Measurements from ENCODE around the gene STK11.

The STK11 gene

GRCh38 chr19:1254081-1254527 is 48.5 kb downstream of the STK11 start:
- H3K9me3 ChIP-seq (ENCODE audit: control extremely low read depth in 1 of 5, control insufficient read depth in 4 of 5, insufficient read depth in 2 of 5, low read depth in 1 of 5, low read length in 4 of 5): no peaks in the 10 kb centered on the region
- peak overlapping the region in 4 of 7 experiments; percentile 6 to 84 (median 66) for H3K4me3 ChIP-seq (ENCODE audit: control insufficient read depth in 1 of 7, extremely low read depth in 1 of 7, insufficient read depth in 4 of 7, low read depth in 2 of 7, low read length in 6 of 7)
- peak overlapping the region in 1 of 2 experiments; percentile 89 for H3K27ac ChIP-seq (ENCODE audit: insufficient read depth in 1 of 2, low read depth in 1 of 2, low read length in 2 of 2, poor library complexity in 1 of 2, severe bottlenecking in 2 of 2)
- H3K27me3 ChIP-seq (replicated peaks in 2 of 5; ENCODE audit: control insufficient read depth in 4 of 5, insufficient read depth in 5 of 5, low read length in 4 of 5): no peaks in the 10 kb centered on the region
- CTCF ChIA-PET: interaction anchor here (7.9 to 17.7 kb wide), 2 partner anchors 9 to 11 kb away, joined by 60 to 268 read pairs; no protein-coding TSS in a partner anchor
- 89% methylated on average over 37 of the region's 37 CpGs for WGBS (ENCODE audit: insufficient coverage)
- peaks cover 0 to 74% (median 63%) of the 10 kb centered on the region in 4 experiments for H3K4me1 ChIP-seq (ENCODE audit: control extremely low read depth in 1 of 4, control insufficient read depth in 4 of 4, insufficient read depth in 4 of 4, low read length in 3 of 4)
- H3K36me3 ChIP-seq (ENCODE audit: control insufficient read depth in 4 of 4, insufficient read depth in 4 of 4, low read length in 3 of 4): peaks cover 3 to 52% (median 36%) of the 10 kb centered on the region in 4 experiments
- POLR2A ChIA-PET: interaction anchor here (1.4 to 7.0 kb wide), 3 partner anchors 10 to 129 kb away, joined by 3 to 98 read pairs (median 11); partner anchors contain the start of gene CIRBP
- DNase-seq: no peak

GRCh38 chr19:1254530-1255185 is 49.1 kb downstream of the STK11 start:
- POLR2A ChIA-PET: interaction anchor here (7.0 kb wide), 1 partner anchor 13 kb away, joined by 98 read pairs; the partner anchor contains the start of gene CIRBP

GRCh38 chr19:1255186-1256161 is 49.9 kb downstream of the STK11 start:
- ChIA-PET POLR2A (interaction anchor here (7.0 kb wide), 1 partner anchor 12 kb away, joined by 98 read pairs; the partner anchor contains the start of gene CIRBP), CTCF (interaction anchor here (7.9 to 17.7 kb wide), 2 partner anchors 9 to 11 kb away, joined by 60 to 268 read pairs; no protein-coding TSS in a partner anchor)
- Histone ChIP-seq H3K4me1 (ENCODE audit: control extremely low read depth in 1 of 4, control insufficient read depth in 4 of 4, insufficient read depth in 4 of 4, low read length in 3 of 4) (peaks cover 0 to 88% (median 75%) of the 10 kb centered on the region in 4 experiments), H3K36me3 (ENCODE audit: control insufficient read depth in 4 of 4, insufficient read depth in 4 of 4, low read length in 3 of 4) (peaks cover 3 to 52% (median 36%) of the 10 kb centered on the region in 4 experiments), H3K27ac (ENCODE audit: insufficient read depth in 1 of 2, low read depth in 1 of 2, low read length in 2 of 2, poor library complexity in 1 of 2, severe bottlenecking in 2 of 2) (no peak overlapping the region), H3K27me3 (replicated peaks in 2 of 5; ENCODE audit: control insufficient read depth in 4 of 5, insufficient read depth in 5 of 5, low read length in 4 of 5) (no peaks in the 10 kb centered on the region), H3K4me3 (ENCODE audit: control insufficient read depth in 1 of 7, extremely low read depth in 1 of 7, insufficient read depth in 4 of 7, low read depth in 2 of 7, low read length in 6 of 7) (no peak overlapping the region), H3K9me3 (ENCODE audit: control extremely low read depth in 1 of 5, control insufficient read depth in 4 of 5, insufficient read depth in 2 of 5, low read depth in 1 of 5, low read length in 4 of 5) (no peaks in the 10 kb centered on the region)
- WGBS (ENCODE audit: insufficient coverage): 96% methylated on average over 44 of the region's 52 CpGs
- DNase-seq: no peak

More at GRCh38 chr19:1254530-1255185, 49.1 kb downstream of the STK11 start:
- H3K9me3 ChIP-seq (ENCODE audit: control extremely low read depth in 1 of 5, control insufficient read depth in 4 of 5, insufficient read depth in 2 of 5, low read depth in 1 of 5, low read length in 4 of 5): no peaks in the 10 kb centered on the region
- H3K27ac ChIP-seq (ENCODE audit: insufficient read depth in 1 of 2, low read depth in 1 of 2, low read length in 2 of 2, poor library complexity in 1 of 2, severe bottlenecking in 2 of 2): peak overlapping the region in 1 of 2 experiments; percentile 14
- no peak for DNase-seq
- peak overlapping the region in 3 of 7 experiments; percentile 6 to 84 (median 61) for H3K4me3 ChIP-seq (ENCODE audit: control insufficient read depth in 1 of 7, extremely low read depth in 1 of 7, insufficient read depth in 4 of 7, low read depth in 2 of 7, low read length in 6 of 7)
- peaks cover 0 to 80% (median 68%) of the 10 kb centered on the region in 4 experiments for H3K4me1 ChIP-seq (ENCODE audit: control extremely low read depth in 1 of 4, control insufficient read depth in 4 of 4, insufficient read depth in 4 of 4, low read length in 3 of 4)
- CTCF ChIA-PET: interaction anchor here (7.9 to 17.7 kb wide), 2 partner anchors 10 kb away, joined by 60 to 268 read pairs; no protein-coding TSS in a partner anchor
- H3K27me3 ChIP-seq (replicated peaks in 2 of 5; ENCODE audit: control insufficient read depth in 4 of 5, insufficient read depth in 5 of 5, low read length in 4 of 5): no peaks in the 10 kb centered on the region
- WGBS (ENCODE audit: insufficient coverage): 98% methylated on average over 17 of the region's 20 CpGs
- peaks cover 3 to 52% (median 36%) of the 10 kb centered on the region in 4 experiments for H3K36me3 ChIP-seq (ENCODE audit: control insufficient read depth in 4 of 4, insufficient read depth in 4 of 4, low read length in 3 of 4)

- CTCF ChIA-PET: interaction anchor here (1.3 to 17.7 kb wide), 3 partner anchors 8 to 43 kb away, joined by 3 to 268 read pairs (median 60); no protein-coding TSS in a partner anchor
- H3K4me3 ChIP-seq (ENCODE audit: control insufficient read depth in 1 of 7, extremely low read depth in 1 of 7, insufficient read depth in 4 of 7, low read depth in 2 of 7, low read length in 6 of 7): no peak overlapping the region
- H3K9me3 ChIP-seq (ENCODE audit: control extremely low read depth in 1 of 5, control insufficient read depth in 4 of 5, insufficient read depth in 2 of 5, low read depth in 1 of 5, low read length in 4 of 5): no peaks in the 10 kb centered on the region
- H3K36me3 ChIP-seq (ENCODE audit: control insufficient read depth in 4 of 4, insufficient read depth in 4 of 4, low read length in 3 of 4): peaks cover 3 to 46% (median 31%) of the 10 kb centered on the region in 4 experiments
- peaks cover 0 to 92% (median 77%) of the 10 kb centered on the region in 4 experiments for H3K4me1 ChIP-seq (ENCODE audit: control extremely low read depth in 1 of 4, control insufficient read depth in 4 of 4, insufficient read depth in 4 of 4, low read length in 3 of 4)
- 94% methylated on average over 39 of the region's 46 CpGs for WGBS (ENCODE audit: insufficient coverage)
- no peak for DNase-seq
- H3K27me3 ChIP-seq (replicated peaks in 2 of 5; ENCODE audit: control insufficient read depth in 4 of 5, insufficient read depth in 5 of 5, low read length in 4 of 5): no peaks in the 10 kb centered on the region
- POLR2A ChIA-PET: interaction anchor here (7.0 kb wide), 1 partner anchor 11 kb away, joined by 98 read pairs; the partner anchor contains the start of gene CIRBP
- no peak overlapping the region for H3K27ac ChIP-seq (ENCODE audit: insufficient read depth in 1 of 2, low read depth in 1 of 2, low read length in 2 of 2, poor library complexity in 1 of 2, severe bottlenecking in 2 of 2)
Observed at GRCh38 chr19:1256646-1257474, 51.3 kb downstream of the STK11 start.

- POLR2A ChIA-PET: interaction anchor here (7.0 kb wide), 1 partner anchor 10 kb away, joined by 98 read pairs; the partner anchor contains the start of gene CIRBP
- DNase-seq: no peak
- H3K27ac ChIP-seq (ENCODE audit: insufficient read depth in 1 of 2, low read depth in 1 of 2, low read length in 2 of 2, poor library complexity in 1 of 2, severe bottlenecking in 2 of 2): peak overlapping the region in 1 of 2 experiments; percentile 43
Observed at GRCh38 chr19:1257475-1258162, 52.0 kb downstream of the STK11 start.

More at GRCh38 chr19:1257475-1258162, 52.0 kb downstream of the STK11 start:
- Histone ChIP-seq H3K4me3 (ENCODE audit: control insufficient read depth in 1 of 7, extremely low read depth in 1 of 7, insufficient read depth in 4 of 7, low read depth in 2 of 7, low read length in 6 of 7) (peak overlapping the region in 1 of 7 experiments; percentile 13), H3K9me3 (ENCODE audit: control extremely low read depth in 1 of 5, control insufficient read depth in 4 of 5, insufficient read depth in 2 of 5, low read depth in 1 of 5, low read length in 4 of 5) (no peaks in the 10 kb centered on the region), H3K4me1 (ENCODE audit: control extremely low read depth in 1 of 4, control insufficient read depth in 4 of 4, insufficient read depth in 4 of 4, low read length in 3 of 4) (peaks cover 0 to 94% (median 82%) of the 10 kb centered on the region in 4 experiments), H3K27me3 (replicated peaks in 2 of 5; ENCODE audit: control insufficient read depth in 4 of 5, insufficient read depth in 5 of 5, low read length in 4 of 5) (no peaks in the 10 kb centered on the region), H3K36me3 (ENCODE audit: control insufficient read depth in 4 of 4, insufficient read depth in 4 of 4, low read length in 3 of 4) (peaks cover 3 to 46% (median 31%) of the 10 kb centered on the region in 4 experiments)
- CTCF ChIA-PET: interaction anchor here (1.3 to 17.7 kb wide), 3 partner anchors 7 to 44 kb away, joined by 3 to 268 read pairs (median 60); no protein-coding TSS in a partner anchor
- 85% methylated on average over 5 of the region's 23 CpGs for WGBS (ENCODE audit: insufficient coverage)
